Glomerular endothelial cell (primary cell): ENCODE measurements around the gene ACOT7. TPM values are rescaled to one million over a fixed set of nuclear protein-coding genes. Genes with fewer than 3 reads are reported as not detected.

Source experiments
- DNase-seq: peaks from one replicate; pipeline ENCODE4 v3.0.0-alpha.2; 2011; ENCODE audit warnings: low read depth, low spot score; ENCODE audit errors: extremely low read depth
- total RNA-seq: library from RNA; depleted of rRNA; stranded (reverse); fragments of >200 nt; gene quantifications from 2 replicates; pipeline ENCODE4 v1.2.3, GENCODE V29; 2015

ACOT7 gene
- total RNA-seq, 1 donor from 2014 or later, result 84.0 TPM

GRCh38 chr1:6348511-6349191 is 44.9 kb downstream of the ACOT7 start:
- DNase-seq, result peak; percentile 65

DNA sequence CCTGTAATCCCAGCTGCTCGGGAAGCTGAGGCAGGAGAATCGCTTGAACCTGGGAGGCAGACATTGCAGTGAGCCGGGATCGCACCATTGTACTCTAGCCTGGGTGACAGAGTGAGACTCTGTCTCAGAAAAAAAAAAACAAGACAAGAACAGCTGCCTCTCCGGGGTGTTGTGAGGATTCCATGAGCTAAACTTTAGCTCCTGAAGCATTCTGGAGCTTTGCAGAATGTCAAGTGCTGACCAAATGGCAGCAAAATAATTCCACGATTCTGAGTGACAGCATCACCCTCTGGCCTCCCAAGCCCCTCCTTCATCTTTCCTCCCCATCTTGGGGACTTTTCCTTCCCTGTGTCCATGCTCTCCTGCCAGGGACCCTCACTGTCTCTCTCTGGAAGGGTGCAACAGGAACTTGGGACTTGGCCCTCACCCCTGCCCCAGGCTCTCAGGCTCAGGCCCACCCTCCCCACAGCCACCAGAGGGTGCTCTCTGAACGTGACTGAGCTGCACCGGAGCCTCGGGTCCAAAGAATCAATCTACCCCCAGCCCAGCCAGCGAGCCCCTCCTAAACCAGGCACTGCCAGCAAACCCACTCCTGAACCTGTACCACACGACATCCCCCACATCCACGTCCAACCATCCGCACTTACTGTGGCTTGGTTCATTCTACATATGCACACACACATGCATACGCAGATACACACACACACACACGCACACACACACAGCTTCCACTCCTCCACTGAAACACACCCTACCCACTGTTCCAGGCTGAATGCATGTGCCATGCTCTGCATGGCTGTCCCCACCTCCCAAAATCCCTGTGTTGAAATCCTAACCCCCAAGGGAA is 45.7 kb downstream of the ACOT7 start:
- DNase-seq, result no peak

GRCh38 chr1:6345460-6345859 is 48.1 kb downstream of the ACOT7 start:
- no peak for DNase-seq

- no peak for DNase-seq
Observed at GRCh38 chr1:6345009-6345408, 48.6 kb downstream of the ACOT7 start.

GRCh38 chr1:6343506-6344405 is 49.8 kb downstream of the ACOT7 start:
- no peak for DNase-seq

GRCh38 chr1:6342056-6342455 is 51.5 kb downstream of the ACOT7 start:
- DNase-seq, result no peak

DNA sequence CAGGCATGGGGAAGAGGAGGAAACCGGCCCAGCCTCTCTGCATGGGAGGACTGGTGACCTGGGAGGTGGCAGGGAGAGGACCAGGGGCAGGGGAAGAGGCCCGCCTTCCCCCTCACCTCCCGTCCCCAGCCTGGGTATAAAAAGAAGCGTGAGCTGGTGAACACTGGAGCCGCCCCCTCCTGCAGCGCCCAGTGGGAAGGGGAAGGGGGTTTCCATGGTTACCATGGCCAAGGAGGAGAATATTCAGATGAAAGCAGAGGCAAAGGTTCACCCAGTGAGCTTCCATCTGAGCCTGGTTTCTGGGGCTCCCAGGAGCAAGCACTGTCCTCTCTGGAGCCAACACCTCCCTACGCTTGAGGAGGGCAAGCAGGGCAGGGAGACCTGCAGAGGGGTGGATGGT is 54.9 kb downstream of the ACOT7 start:
- no peak for DNase-seq

- DNase-seq, result no peak
Observed at GRCh38 chr1:6336776-6337622, 56.6 kb downstream of the ACOT7 start.

GRCh38 chr1:6334261-6334993 is 59.1 kb downstream of the ACOT7 start:
- DNase-seq, result no peak

- DNase-seq, result no peak
Observed at GRCh38 chr1:6332821-6333220, 60.7 kb downstream of the ACOT7 start.

GRCh38 chr1:6331543-6332273 is 61.9 kb downstream of the ACOT7 start:
- DNase-seq, result no peak

- no peak for DNase-seq
Observed at GRCh38 chr1:6330410-6330911, 63.1 kb downstream of the ACOT7 start.

- DNase-seq, result no peak
Observed at GRCh38 chr1:6329851-6330250, 63.7 kb downstream of the ACOT7 start.

GRCh38 chr1:6329396-6329795 is 64.2 kb downstream of the ACOT7 start:
- DNase-seq, result no peak

GRCh38 chr1:6328696-6329095 is 64.9 kb downstream of the ACOT7 start:
- no peak for DNase-seq

- no peak for DNase-seq
Observed at GRCh38 chr1:6328091-6328490, 65.5 kb downstream of the ACOT7 start.

GRCh38 chr1:6325482-6325881 is 68.1 kb downstream of the ACOT7 start:
- DNase-seq, result no peak

DNA sequence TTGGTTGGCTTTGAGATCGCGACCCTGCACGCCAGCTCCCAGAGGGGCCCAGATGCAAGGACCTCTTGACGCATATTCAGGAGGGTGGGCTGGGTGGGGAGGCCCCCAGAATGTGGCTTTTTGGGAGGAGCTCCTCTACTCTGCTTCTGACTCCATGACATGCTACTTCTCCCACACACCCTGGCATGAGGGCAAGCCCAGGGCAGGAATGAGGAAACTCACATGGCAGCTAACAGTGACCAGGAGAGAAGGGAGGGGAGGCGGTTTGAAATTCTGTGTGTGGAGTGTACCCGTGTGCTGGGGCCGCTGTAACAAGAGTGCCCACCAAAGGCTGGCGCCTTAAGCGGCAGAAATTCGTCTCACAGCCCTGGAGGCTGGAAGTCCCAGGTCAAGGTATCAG is 71.4 kb downstream of the ACOT7 start:
- DNase-seq, result no peak

DNA sequence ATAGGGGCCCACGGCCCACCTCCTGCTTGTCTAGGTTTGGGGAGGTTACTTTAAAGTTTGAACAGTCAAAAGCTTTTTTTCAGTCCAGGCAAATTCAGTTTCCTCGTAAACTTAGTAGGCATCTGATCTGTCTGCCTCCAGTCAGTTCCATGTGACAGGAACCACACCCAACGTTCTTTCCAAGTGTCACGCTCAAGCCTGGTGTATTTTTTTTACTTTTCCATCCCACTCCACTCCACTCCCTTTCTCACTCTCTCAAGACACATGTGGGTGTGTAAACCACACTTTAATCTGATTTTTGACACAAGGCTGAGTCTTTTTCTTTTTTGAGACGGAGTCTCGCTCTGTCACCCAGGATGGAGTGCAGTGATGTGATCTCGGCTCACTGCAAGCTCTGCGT is 72.4 kb downstream of the ACOT7 start:
- no peak for DNase-seq
